Left kidney (tissue), 8 donors: ENCODE results near the gene YPEL3. TPM values are rescaled to one million over a fixed set of nuclear protein-coding genes. Genes with fewer than 3 reads are reported as not detected.
"Not testable (repeated sequence)": the region's sequence is repeated elsewhere in the genome, so short reads cannot be mapped to it uniquely, and the experiment has no call there.

Experiments
- DNase-seq: peaks from one replicate; pipeline ENCODE4 v3.0.0-alpha.2; 2013
- long read RNA-seq, 8 donors: transcript quantifications; one replicate each; lab custom pipeline, GENCODE V29; 2026
- polyA plus RNA-seq: library from polyadenylated mRNA; unstranded; fragments of 120-200 nt; gene quantifications from one replicate; pipeline ENCODE4 v1.2.1, GENCODE V29; 2013; ENCODE audit not compliant: insufficient read length

Gene YPEL3
- polyA plus RNA-seq, result 43.1 TPM
- long read RNA-seq, donor 1, transcript YPEL3-201 (5 exons, 935 nt), result major isoform, 44 of 57 reads
- long read RNA-seq, donor 1, partial matches to known transcripts, result 0 of 57 reads
- long read RNA-seq, donor 1, other reads (novel, unspliced or antisense), result 5 of 57 reads
- long read RNA-seq, donor 2, transcript YPEL3-201 (5 exons, 935 nt), result major isoform, 12 of 16 reads
- long read RNA-seq, donor 2, partial matches to known transcripts, result 0 of 16 reads
- long read RNA-seq, donor 2, other reads (novel, unspliced or antisense), result 0 of 16 reads
- long read RNA-seq, donor 3, transcript YPEL3-201 (5 exons, 935 nt), result major isoform, 19 of 26 reads
- long read RNA-seq, donor 3, partial matches to known transcripts, result 0 of 26 reads
- long read RNA-seq, donor 3, other reads (novel, unspliced or antisense), result 0 of 26 reads
- long read RNA-seq, donor 4, transcript YPEL3-201 (5 exons, 935 nt), result major isoform, 5 of 6 reads
- long read RNA-seq, donor 4, partial matches to known transcripts, result 0 of 6 reads
- long read RNA-seq, donor 4, other reads (novel, unspliced or antisense), result 0 of 6 reads
- long read RNA-seq, donor 5, transcript YPEL3-201 (5 exons, 935 nt), result major isoform, 40 of 53 reads
- long read RNA-seq, donor 5, transcript YPEL3-210 (5 exons, 371 nt), result minor isoform, 5 of 53 reads
- long read RNA-seq, donor 5, partial matches to known transcripts, result 0 of 53 reads
- long read RNA-seq, donor 5, other reads (novel, unspliced or antisense), result 0 of 53 reads
- long read RNA-seq, donor 6, transcript YPEL3-201 (5 exons, 935 nt), result major isoform, 24 of 30 reads
- long read RNA-seq, donor 6, partial matches to known transcripts, result 0 of 30 reads
- long read RNA-seq, donor 6, other reads (novel, unspliced or antisense), result 0 of 30 reads
- long read RNA-seq, donor 7, transcript YPEL3-201 (5 exons, 935 nt), result major isoform, 37 of 66 reads
- long read RNA-seq, donor 7, partial matches to known transcripts, result 17 of 66 reads
- long read RNA-seq, donor 7, other reads (novel, unspliced or antisense), result 0 of 66 reads
- long read RNA-seq, donor 8, transcript YPEL3-201 (5 exons, 935 nt), result major isoform, 13 of 22 reads
- long read RNA-seq, donor 8, partial matches to known transcripts, result 0 of 22 reads
- long read RNA-seq, donor 8, other reads (novel, unspliced or antisense), result 0 of 22 reads

DNA sequence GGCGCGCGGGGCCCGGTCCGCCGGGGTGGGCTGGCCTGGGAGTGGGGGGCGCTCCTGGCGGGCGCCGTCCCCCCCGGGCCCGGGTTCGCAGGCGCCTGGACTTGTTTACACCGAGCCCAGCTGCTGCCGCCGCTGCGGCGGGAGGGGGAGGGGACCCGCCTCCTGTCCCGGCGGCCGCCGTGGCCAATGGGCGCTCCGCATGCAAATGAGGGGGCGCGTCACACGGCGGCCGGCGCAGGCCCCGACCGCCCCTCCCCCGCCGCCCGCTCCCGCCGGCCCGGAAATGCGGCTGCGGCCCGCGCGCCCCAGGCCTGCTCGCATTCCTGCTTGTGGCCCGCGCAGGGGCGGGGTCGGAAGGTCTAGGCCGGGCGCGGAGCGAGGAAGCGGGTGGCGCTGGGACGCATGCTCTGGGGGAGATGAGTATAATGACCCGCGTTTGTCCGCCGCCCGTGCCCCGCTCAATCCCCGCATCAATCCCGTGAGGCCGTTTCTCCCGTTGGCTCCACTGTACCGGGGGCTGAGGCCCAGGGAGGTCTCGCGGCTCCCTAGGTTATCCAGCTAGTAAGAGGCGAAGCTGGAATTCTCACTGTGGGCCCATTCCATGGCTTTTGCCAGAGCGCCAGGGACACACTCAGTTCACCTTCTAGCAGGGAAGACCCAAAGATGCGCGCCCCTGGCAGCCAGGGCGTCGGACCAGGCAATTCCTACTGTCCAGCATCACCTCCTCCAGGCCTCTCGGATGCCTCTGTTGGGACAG is at the start of gene YPEL3:
Gene YPEL3, minus strand, starts transcription at position 109 of the 757 bp plus-strand sequence. CDS start 731 bp downstream, outside the sequence.
- DNase-seq, result peak; percentile 85

DNA sequence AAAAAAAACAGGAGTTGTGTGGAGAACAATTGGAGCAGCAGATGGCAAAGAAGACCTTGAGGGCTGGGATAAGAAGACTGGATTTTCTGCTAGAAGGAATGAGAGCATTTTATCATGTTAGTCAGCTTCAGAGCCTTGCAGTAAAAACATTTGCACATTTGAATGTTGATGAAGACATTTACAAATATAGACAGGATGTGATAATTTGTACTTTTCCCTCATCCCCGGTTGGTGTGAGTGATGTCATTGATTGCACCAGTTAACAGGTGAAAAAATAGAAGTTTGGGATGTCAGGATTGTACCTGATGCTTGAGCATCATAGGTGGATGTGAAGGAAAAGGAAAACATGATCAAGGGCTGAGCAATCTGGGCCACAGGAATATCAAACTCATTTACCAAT is 49.6 kb upstream of the YPEL3 start:
- DNase-seq, result no peak

- DNase-seq, result no peak
Measured at GRCh38 chr16:30144917-30145316, 48.9 kb upstream of the YPEL3 start.

DNA sequence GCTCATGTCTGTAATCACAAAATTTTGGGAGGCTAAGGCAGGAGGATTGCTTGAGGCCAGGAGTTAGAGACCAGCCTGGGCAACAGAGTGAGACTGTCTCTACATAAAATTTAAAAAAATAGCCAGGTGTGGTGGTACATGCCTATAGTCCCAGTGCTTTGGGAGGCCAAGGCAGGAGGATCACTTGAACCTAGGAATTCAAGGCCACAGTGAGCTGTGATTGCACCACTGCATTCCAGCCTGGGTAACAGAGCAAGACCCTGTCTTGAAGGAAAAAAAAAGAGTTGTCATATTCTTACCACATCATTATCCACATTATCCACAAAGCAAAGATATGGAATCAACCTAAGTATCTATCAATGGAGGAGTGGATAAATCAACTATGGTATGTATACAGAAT is 48.0 kb upstream of the YPEL3 start:
- DNase-seq, result no peak

DNA sequence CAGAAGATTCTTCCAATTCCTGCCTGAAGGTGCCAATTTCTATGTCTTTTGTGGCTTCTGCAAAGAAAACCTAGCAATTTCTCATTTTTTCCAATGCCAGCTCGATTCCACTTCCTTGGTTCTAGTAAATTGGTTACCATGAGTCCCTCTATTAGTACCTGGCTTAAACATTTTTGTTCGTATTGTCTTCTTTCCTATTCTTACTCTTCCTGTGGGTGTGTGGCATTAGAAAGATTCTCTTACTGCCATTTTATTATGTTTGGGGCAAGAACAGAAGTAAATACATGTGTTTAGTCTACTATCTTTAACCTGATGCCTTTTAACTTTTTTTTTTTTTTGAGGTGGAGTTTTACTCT is 47.3 kb upstream of the YPEL3 start:
- no peak for DNase-seq

- DNase-seq, result no peak
Measured at GRCh38 chr16:30142672-30143346, 46.8 kb upstream of the YPEL3 start.

- no peak for DNase-seq
Measured at GRCh38 chr16:30141750-30142149, 45.7 kb upstream of the YPEL3 start.

GRCh38 chr16:30139583-30140481 is 43.8 kb upstream of the YPEL3 start:
- DNase-seq, result no peak

GRCh38 chr16:30137897-30138296 is 41.9 kb upstream of the YPEL3 start:
- DNase-seq, result no peak

- no peak for DNase-seq
Measured at GRCh38 chr16:30136971-30137605, 41.1 kb upstream of the YPEL3 start.

DNA sequence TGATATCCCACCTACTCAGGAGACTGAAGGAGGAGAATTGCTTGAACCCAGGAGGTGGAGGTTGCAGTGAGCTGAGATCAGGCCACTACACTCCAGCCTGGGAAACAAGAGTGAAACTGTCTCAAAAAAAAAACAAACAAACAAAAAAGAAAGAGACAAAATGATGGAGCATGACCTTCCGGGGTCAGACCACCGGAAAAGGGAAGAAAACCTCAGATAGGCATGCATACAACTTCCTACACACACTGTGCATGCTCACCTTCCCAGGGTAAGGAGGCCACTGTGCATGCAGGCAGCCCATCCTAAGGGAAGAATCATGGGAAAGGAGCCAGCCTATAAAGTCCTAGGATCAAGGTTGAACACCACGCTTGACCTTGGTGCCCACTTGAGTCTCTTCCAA is 36.6 kb upstream of the YPEL3 start:
- no peak for DNase-seq

- peak; percentile 63 for DNase-seq
Measured at GRCh38 chr16:30131869-30132475, 36.0 kb upstream of the YPEL3 start.

DNA sequence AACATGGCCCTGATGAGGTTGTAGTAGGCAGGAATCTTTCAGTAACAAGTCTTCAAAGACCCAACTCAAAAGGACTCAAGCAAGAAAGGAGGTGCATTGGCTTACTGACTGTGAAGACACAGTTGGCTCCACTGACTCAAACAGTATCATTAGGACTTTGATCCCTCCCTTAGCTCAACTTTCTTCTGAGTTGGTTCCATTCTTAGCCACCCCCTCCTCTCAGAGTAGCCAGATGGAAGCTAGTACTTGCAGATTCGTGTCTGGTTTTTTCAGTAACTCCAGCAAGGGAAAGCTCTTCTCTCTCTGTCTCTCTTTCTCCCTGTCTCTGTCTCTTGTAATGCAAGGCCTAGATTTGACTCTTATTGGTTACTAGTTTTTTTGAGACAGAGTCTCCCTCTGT is 32.0 kb upstream of the YPEL3 start:
- no peak for DNase-seq

GRCh38 chr16:30125690-30126089 is 29.7 kb upstream of the YPEL3 start:
- not testable (repeated sequence) for DNase-seq

GRCh38 chr16:30124985-30125379 is 29.0 kb upstream of the YPEL3 start:
- DNase-seq, result no peak

GRCh38 chr16:30122604-30123160 is 26.7 kb upstream of the YPEL3 start:
- DNase-seq, result no peak

DNA sequence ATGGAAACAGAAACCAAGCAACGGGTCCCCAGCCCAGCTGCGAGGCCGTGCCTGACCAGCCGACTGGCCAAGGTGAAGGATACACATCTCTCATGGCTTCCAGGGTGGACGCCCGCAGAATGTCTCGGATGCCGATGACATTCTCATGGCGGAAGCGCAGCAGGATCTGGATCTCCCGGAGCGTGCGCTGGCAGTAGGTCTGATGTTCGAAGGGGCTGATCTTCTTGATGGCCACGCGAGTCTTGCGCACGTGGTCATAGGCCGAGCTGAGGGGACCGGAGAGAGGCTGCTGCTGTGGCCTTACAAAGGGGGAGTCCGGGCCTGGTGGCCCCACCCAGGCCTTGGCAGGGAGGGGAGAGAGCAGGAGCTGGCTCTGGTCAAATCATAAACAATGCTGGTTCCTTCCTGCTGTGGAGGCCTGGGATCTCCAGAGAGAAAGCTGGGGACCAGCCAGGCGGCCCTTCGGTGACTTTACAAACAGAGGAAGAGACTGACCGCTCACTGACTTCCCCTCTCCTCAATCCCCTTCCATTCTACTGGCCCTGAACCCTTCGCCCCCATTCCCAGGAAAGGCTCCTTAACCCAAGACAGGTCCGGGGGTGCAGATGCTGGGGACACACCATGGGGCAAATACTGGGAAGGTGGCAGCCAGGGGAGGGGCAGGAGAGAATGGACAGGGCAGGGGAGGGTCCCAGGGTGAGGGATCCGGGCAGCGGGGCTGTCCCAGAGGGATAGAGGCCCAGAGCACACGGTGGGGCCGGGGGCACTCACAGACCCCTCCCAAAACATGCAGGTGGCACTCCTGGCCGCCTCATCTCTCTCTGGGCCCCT is 25.9 kb upstream of the YPEL3 start:
- DNase-seq, result no peak
